ENCODE data around the gene ADSS2.
"Not testable (repeated sequence)": the region's sequence is repeated elsewhere in the genome, so short reads cannot be mapped to it uniquely, and the experiment has no call there.

Gene ADSS2

GRCh38 chr1:244451539-244451950 is at the start of gene ADSS2:
ADSS2 (minus strand) TSS chr1:244451909; CDS start chr1:244451817, 92 bp downstream.
- Mint-ChIP-seq H3K27ac (peak within 1 kb of the TSS; percentile 99), H3K4me1 (peaks cover 54% of the 10 kb centered on the region), H3K9me3 (peaks cover 5% of the 10 kb centered on the region), H3K27me3 (no peaks in the 10 kb centered on the region), H3K4me3 (peak within 1 kb of the TSS; percentile 99), H3K36me3 (peaks cover 14% of the 10 kb centered on the region)

GRCh38 chr1:244500515-244500914 is 48.8 kb upstream of the ADSS2 start:
- H3K27ac Mint-ChIP-seq, H3K4me1 Mint-ChIP-seq, H3K4me3 Mint-ChIP-seq, H3K9me3 Mint-ChIP-seq, H3K27me3 Mint-ChIP-seq, H3K36me3 Mint-ChIP-seq: not testable (repeated sequence)

GRCh38 chr1:244499484-244499883 is 47.8 kb upstream of the ADSS2 start:
- H3K9me3 Mint-ChIP-seq, H3K36me3 Mint-ChIP-seq, H3K27me3 Mint-ChIP-seq, H3K4me1 Mint-ChIP-seq, H3K4me3 Mint-ChIP-seq: not testable (repeated sequence)
- H3K27ac Mint-ChIP-seq, result peak overlapping the region; percentile 48

GRCh38 chr1:244497805-244498204 is 46.1 kb upstream of the ADSS2 start:
- Mint-ChIP-seq H3K4me3 (no peak overlapping the region), H3K27me3 (no peaks in the 10 kb centered on the region), H3K9me3 (no peaks in the 10 kb centered on the region), H3K4me1 (no peaks in the 10 kb centered on the region), H3K27ac (no peak overlapping the region), H3K36me3 (no peaks in the 10 kb centered on the region)

GRCh38 chr1:244496186-244496585 is 44.5 kb upstream of the ADSS2 start:
- Mint-ChIP-seq H3K27me3 (no peaks in the 10 kb centered on the region), H3K4me1 (no peaks in the 10 kb centered on the region), H3K4me3 (no peak overlapping the region), H3K27ac (no peak overlapping the region), H3K36me3 (no peaks in the 10 kb centered on the region), H3K9me3 (no peaks in the 10 kb centered on the region)

- Mint-ChIP-seq H3K27ac (no peak overlapping the region), H3K36me3 (no peaks in the 10 kb centered on the region), H3K4me3 (no peak overlapping the region), H3K27me3 (no peaks in the 10 kb centered on the region), H3K4me1 (no peaks in the 10 kb centered on the region), H3K9me3 (no peaks in the 10 kb centered on the region)
Observed at GRCh38 chr1:244494653-244495052, 42.9 kb upstream of the ADSS2 start.

GRCh38 chr1:244484971-244485370 is 33.3 kb upstream of the ADSS2 start:
- not testable (repeated sequence) for H3K27me3 Mint-ChIP-seq, H3K27ac Mint-ChIP-seq, H3K4me3 Mint-ChIP-seq, H3K36me3 Mint-ChIP-seq, H3K4me1 Mint-ChIP-seq, H3K9me3 Mint-ChIP-seq

GRCh38 chr1:244473059-244473605 is 21.4 kb upstream of the ADSS2 start:
- Mint-ChIP-seq H3K9me3 (peaks cover 6% of the 10 kb centered on the region), H3K4me3 (no peak overlapping the region), H3K4me1 (no peaks in the 10 kb centered on the region), H3K27ac (no peak overlapping the region), H3K36me3 (peaks cover 10% of the 10 kb centered on the region), H3K27me3 (no peaks in the 10 kb centered on the region)

- H3K9me3 Mint-ChIP-seq, result no peaks in the 10 kb centered on the region
- H3K4me3 Mint-ChIP-seq, result no peak overlapping the region
- no peak overlapping the region for H3K27ac Mint-ChIP-seq
Observed at GRCh38 chr1:244466724-244467123, 15.0 kb upstream of the ADSS2 start.

GRCh38 chr1:244461245-244462071 is 9.7 kb upstream of the ADSS2 start, which contains the start of gene CATSPERE:
CATSPERE (plus strand) TSS chr1:244461273; CDS start chr1:244461430, 157 bp downstream.
- Mint-ChIP-seq H3K36me3 (peaks cover 5% of the 10 kb centered on the region), H3K27me3 (no peaks in the 10 kb centered on the region), H3K9me3 (peaks cover 5% of the 10 kb centered on the region), H3K4me1 (peaks cover 10% of the 10 kb centered on the region), H3K4me3 (peak within 1 kb of the TSS; percentile 88), H3K27ac (peak within 1 kb of the TSS; percentile 97)

More at GRCh38 chr1:244466724-244467123, 15.0 kb upstream of the ADSS2 start:
- Mint-ChIP-seq H3K36me3 (peaks cover 4% of the 10 kb centered on the region), H3K4me1 (no peaks in the 10 kb centered on the region), H3K27me3 (no peaks in the 10 kb centered on the region)

- peak overlapping the region; percentile 57 for H3K4me3 Mint-ChIP-seq
- H3K27ac Mint-ChIP-seq, result peak overlapping the region; percentile 37
- H3K27me3 Mint-ChIP-seq, result no peaks in the 10 kb centered on the region
Observed at GRCh38 chr1:244460197-244460596, 8.5 kb upstream of the ADSS2 start.

GRCh38 chr1:244458781-244459180 is 7.1 kb upstream of the ADSS2 start:
- H3K36me3 Mint-ChIP-seq, result peaks cover 5% of the 10 kb centered on the region
- no peak overlapping the region for H3K4me3 Mint-ChIP-seq
- no peaks in the 10 kb centered on the region for H3K27me3 Mint-ChIP-seq
- no peak overlapping the region for H3K27ac Mint-ChIP-seq
- peaks cover 5% of the 10 kb centered on the region for H3K9me3 Mint-ChIP-seq
- H3K4me1 Mint-ChIP-seq, result peaks cover 10% of the 10 kb centered on the region

More at GRCh38 chr1:244460197-244460596, 8.5 kb upstream of the ADSS2 start:
- peaks cover 10% of the 10 kb centered on the region for H3K4me1 Mint-ChIP-seq
- peaks cover 5% of the 10 kb centered on the region for H3K36me3 Mint-ChIP-seq
- H3K9me3 Mint-ChIP-seq, result peaks cover 5% of the 10 kb centered on the region

GRCh38 chr1:244456586-244456985 is 4.9 kb upstream of the ADSS2 start:
- H3K27me3 Mint-ChIP-seq, result no peaks in the 10 kb centered on the region
- peaks cover 20% of the 10 kb centered on the region for H3K4me1 Mint-ChIP-seq
- H3K4me3 Mint-ChIP-seq, result no peak overlapping the region
- H3K36me3 Mint-ChIP-seq, result peaks cover 7% of the 10 kb centered on the region
- peaks cover 10% of the 10 kb centered on the region for H3K9me3 Mint-ChIP-seq
- no peak overlapping the region for H3K27ac Mint-ChIP-seq

GRCh38 chr1:244454412-244454811 is 2.7 kb upstream of the ADSS2 start:
- Mint-ChIP-seq H3K4me1 (peaks cover 25% of the 10 kb centered on the region), H3K9me3 (peaks cover 5% of the 10 kb centered on the region), H3K4me3 (no peak overlapping the region), H3K36me3 (peaks cover 11% of the 10 kb centered on the region), H3K27me3 (no peaks in the 10 kb centered on the region), H3K27ac (no peak overlapping the region)

GRCh38 chr1:244451951-244452795 is 464 bp upstream of the ADSS2 start:
- Mint-ChIP-seq H3K27ac (peak overlapping the region; percentile 97), H3K4me3 (peak overlapping the region; percentile 99), H3K4me1 (peaks cover 48% of the 10 kb centered on the region), H3K9me3 (peaks cover 5% of the 10 kb centered on the region), H3K27me3 (no peaks in the 10 kb centered on the region), H3K36me3 (peaks cover 14% of the 10 kb centered on the region)

Measured in activated naive CD4-positive, alpha-beta T cell treated with anti-CD3 and anti-CD28 coated beads, Interleukin-2, amount 50 U/mL, for 24 hours (primary cell).